SU-DHL-6 (cell line): ENCODE data around the gene CAMK2N2.

Experiments used
- H2AFZ ChIP-seq: fragments of 200-600 bp; sonication (generic); 2 replicates; pipeline ENCODE4 v1.6.1; 2014; ENCODE audit warnings: low read depth, mild to moderate bottlenecking, moderate library complexity, mixed read lengths, antibody characterized with exemption, low read length; ENCODE audit not compliant: severe bottlenecking
- H3F3A ChIP-seq: fragments of 200-600 bp; shearing (Covaris generic); 2 replicates; pipeline ENCODE4 v1.6.0; 2016; ENCODE audit warnings: antibody characterized with exemption, mild to moderate bottlenecking; ENCODE audit not compliant: insufficient read depth
- H3K27ac ChIP-seq: fragments of 200-600 bp; sonication (generic); 2 replicates; pipeline ENCODE4 v1.5.1; 2016; ENCODE audit warnings: low read depth, mild to moderate bottlenecking, low read length, moderate library complexity, mixed read lengths
- H3K27me3 ChIP-seq: fragments of 200-600 bp; sonication (generic), shearing (Covaris generic); 2 replicates; pipeline ENCODE4 v1.6.0; 2014; ENCODE audit warnings: mild to moderate bottlenecking, low read length
- H3K36me3 ChIP-seq: fragments of 200-600 bp; sonication (generic); 2 replicates; pipeline ENCODE4 v1.6.1; 2014; ENCODE audit warnings: mild to moderate bottlenecking, low read length, mixed read lengths
- H3K4me2 ChIP-seq: fragments of 300-600, 200-600 bp; shearing (Covaris generic), sonication (generic); 2 replicates; pipeline ENCODE4 v1.6.0; 2014; ENCODE audit warnings: low read length, low read depth, mild to moderate bottlenecking; ENCODE audit not compliant: poor library complexity, severe bottlenecking
- H3K4me3 ChIP-seq: fragments of 200-600 bp; sonication (generic); 2 replicates; pipeline ENCODE4 v1.5.1; 2014; ENCODE audit warnings: antibody characterized with exemption, low read length, mild to moderate bottlenecking, mixed read lengths; ENCODE audit not compliant: insufficient read depth, poor library complexity, severe bottlenecking
- H3K79me2 ChIP-seq: fragments of 200-600 bp; sonication (generic); 2 replicates; pipeline ENCODE4 v1.6.1; 2014; ENCODE audit warnings: mild to moderate bottlenecking, low read length, moderate library complexity; ENCODE audit not compliant: insufficient read depth
- H3K9ac ChIP-seq: fragments of 200-600 bp; sonication (generic); 2 replicates; pipeline ENCODE4 v1.7.0; 2014; ENCODE audit warnings: mild to moderate bottlenecking, low read length
- H3K9me2 ChIP-seq: fragments of 200-600 bp; sonication (generic); replicated peaks from 2 replicates; pipeline ENCODE4 v1.6.1; 2014; ENCODE audit warnings: low read length; ENCODE audit not compliant: insufficient read depth
- H3K9me3 ChIP-seq: fragments of 200-600 bp; sonication (generic); 2 replicates; pipeline ENCODE4 v1.6.1; 2014; ENCODE audit warnings: low read length, mixed read lengths; ENCODE audit not compliant: insufficient read depth
- H4K20me1 ChIP-seq: fragments of 200-600 bp; sonication (generic); 2 replicates; pipeline ENCODE4 v1.6.1; 2014; ENCODE audit warnings: low read depth, mild to moderate bottlenecking, antibody characterized with exemption, low read length, moderate library complexity, mixed read lengths
- EZH2phosphoT487 ChIP-seq: fragments of 200-600 bp; sonication (generic), shearing (Covaris generic); conservative IDR thresholded peaks from 2 replicates; pipeline ENCODE4 v1.6.1; 2018; ENCODE audit warnings: mild to moderate bottlenecking, antibody characterized with exemption, low read length, moderate library complexity, mixed read lengths
- TF ChIP-seq, protein P1 (sequence below): fragments of 200-600 bp; sonication (generic); IDR thresholded peaks from one replicate; pipeline ENCODE4 v1.5.1; 2017; ENCODE audit warnings: antibody characterized with exemption, mild to moderate bottlenecking, low read length, moderate library complexity; ENCODE audit not compliant: insufficient read depth, poor library complexity, severe bottlenecking

CAMK2N2 gene

DNA sequence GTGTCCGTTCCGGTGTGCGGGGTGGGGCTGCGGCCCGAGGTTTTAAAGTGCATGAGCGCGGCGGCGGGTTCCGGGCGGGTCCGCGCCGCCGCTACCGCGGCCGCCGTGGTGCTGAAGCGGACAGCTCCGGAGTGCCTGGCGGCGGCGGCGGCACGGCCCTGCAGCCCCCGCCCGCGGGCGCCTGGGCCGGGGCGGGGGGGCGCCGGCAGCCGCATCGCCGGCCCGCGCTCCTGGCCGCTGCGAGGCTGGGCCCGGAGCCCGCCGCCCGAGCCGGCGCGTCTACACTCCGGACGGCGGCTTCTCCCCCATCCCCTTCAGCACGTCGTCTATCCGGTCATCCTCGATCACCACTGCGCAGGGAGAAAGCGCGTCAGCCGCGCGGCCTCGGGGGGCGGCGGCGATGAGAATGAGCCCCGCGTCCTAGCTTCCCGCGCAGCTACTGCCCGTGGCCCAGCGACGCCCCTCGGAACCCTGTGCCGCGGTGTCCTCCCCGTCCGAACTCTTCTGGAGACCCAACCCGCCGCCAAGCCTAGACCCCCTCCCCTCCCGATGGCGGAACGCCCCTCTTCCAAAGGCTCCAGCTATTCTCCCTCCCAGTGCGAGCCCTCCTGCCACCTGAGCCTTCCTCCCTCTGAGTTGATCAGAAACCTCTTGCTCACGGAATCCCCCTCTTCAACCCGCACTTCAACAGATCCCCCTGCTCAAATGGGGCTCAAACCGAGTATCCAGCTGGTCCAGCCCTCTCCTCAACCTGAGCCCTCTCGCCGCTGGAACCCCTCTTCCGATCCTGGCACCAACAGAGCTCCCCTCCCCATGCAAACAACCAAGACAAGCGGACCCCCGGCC is 1.3 kb downstream of the CAMK2N2 start:
- Histone ChIP-seq H3K4me2 (peak overlapping the region; percentile 52), H2AFZ (no peak overlapping the region), H3K27me3 (no peaks in the 10 kb centered on the region), H3K4me3 (no peak overlapping the region), H3K27ac (no peak overlapping the region), H4K20me1 (no peaks in the 10 kb centered on the region), H3K79me2 (no peaks in the 10 kb centered on the region), H3K9me2 (no peaks in the 10 kb centered on the region), H3F3A (no peaks in the 10 kb centered on the region; the same call in 1 of the 2 replicates), H3K36me3 (no peaks in the 10 kb centered on the region), H3K9ac (no peak overlapping the region), H3K9me3 (no peaks in the 10 kb centered on the region)
- no peak for TF ChIP-seq EZH2phosphoT487
- TF ChIP-seq, protein P1, sequence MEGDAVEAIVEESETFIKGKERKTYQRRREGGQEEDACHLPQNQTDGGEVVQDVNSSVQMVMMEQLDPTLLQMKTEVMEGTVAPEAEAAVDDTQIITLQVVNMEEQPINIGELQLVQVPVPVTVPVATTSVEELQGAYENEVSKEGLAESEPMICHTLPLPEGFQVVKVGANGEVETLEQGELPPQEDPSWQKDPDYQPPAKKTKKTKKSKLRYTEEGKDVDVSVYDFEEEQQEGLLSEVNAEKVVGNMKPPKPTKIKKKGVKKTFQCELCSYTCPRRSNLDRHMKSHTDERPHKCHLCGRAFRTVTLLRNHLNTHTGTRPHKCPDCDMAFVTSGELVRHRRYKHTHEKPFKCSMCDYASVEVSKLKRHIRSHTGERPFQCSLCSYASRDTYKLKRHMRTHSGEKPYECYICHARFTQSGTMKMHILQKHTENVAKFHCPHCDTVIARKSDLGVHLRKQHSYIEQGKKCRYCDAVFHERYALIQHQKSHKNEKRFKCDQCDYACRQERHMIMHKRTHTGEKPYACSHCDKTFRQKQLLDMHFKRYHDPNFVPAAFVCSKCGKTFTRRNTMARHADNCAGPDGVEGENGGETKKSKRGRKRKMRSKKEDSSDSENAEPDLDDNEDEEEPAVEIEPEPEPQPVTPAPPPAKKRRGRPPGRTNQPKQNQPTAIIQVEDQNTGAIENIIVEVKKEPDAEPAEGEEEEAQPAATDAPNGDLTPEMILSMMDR, result no peak

DNA sequence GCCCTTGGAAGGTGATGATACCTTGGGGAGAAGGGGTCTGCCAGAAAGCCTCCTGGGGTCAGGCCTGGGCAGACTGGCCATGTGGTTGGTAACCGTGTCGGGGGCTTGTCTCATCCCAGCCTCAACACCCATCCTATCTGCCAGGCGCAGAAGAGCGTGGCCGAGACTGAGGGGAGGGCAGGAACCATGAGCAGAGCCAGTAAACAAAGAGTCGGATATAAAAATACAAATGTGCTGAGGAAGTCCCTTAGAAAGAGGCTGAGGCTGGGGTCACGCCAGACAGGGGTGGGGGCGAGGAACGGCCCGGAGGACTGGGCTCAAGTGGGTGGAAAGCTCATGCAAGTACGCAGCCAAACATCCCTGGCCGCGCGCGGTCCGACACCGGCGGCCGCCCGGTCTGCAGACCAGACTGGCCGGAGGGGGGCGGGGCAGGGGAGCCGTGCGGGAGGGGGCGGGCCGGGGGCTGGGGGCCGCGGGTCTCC is 1.9 kb downstream of the CAMK2N2 start:
- H3K9me3 ChIP-seq, result no peaks in the 10 kb centered on the region
- TF ChIP-seq EZH2phosphoT487, result no peak
- TF ChIP-seq, protein P1, result no peak
- no peaks in the 10 kb centered on the region; the same call in 1 of the 2 replicates for H3F3A ChIP-seq
- no peak overlapping the region for H3K4me3 ChIP-seq
- H3K4me2 ChIP-seq, result no peak overlapping the region
- H2AFZ ChIP-seq, result no peak overlapping the region
- H3K9ac ChIP-seq, result no peak overlapping the region
- H3K36me3 ChIP-seq, result no peaks in the 10 kb centered on the region
- H3K9me2 ChIP-seq, result no peaks in the 10 kb centered on the region
- H3K27ac ChIP-seq, result no peak overlapping the region
- no peaks in the 10 kb centered on the region for H4K20me1 ChIP-seq
- no peaks in the 10 kb centered on the region for H3K27me3 ChIP-seq
- H3K79me2 ChIP-seq, result no peaks in the 10 kb centered on the region

DNA sequence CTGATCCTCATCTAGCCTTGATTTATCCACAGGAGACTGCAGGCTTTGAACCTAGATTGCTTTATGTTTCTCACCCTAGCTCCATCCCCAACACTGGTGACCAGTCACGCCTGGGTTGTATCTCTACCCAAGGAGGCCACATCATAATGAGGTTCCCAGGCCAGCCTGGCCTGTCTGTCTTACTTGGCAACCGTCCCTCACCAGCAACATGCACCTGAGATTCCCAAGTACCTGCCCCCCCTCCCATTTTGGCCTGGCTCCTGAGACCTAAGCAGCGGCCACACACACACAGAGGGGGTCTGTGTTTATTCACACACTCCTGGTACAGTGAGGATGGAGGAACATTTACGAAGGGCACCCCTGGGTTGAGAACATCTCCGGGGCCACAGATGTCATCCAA is 2.4 kb downstream of the CAMK2N2 start:
- no peaks in the 10 kb centered on the region for H3K79me2 ChIP-seq
- no peaks in the 10 kb centered on the region; the same call in 1 of the 2 replicates for H3F3A ChIP-seq
- no peaks in the 10 kb centered on the region for H3K36me3 ChIP-seq
- no peak overlapping the region for H3K4me2 ChIP-seq
- no peak for TF ChIP-seq EZH2phosphoT487
- TF ChIP-seq, protein P1, result no peak
- no peak overlapping the region for H3K9ac ChIP-seq
- no peak overlapping the region for H2AFZ ChIP-seq
- no peak overlapping the region for H3K27ac ChIP-seq
- no peaks in the 10 kb centered on the region for H3K9me2 ChIP-seq
- H4K20me1 ChIP-seq, result no peaks in the 10 kb centered on the region
- H3K4me3 ChIP-seq, result no peak overlapping the region
- H3K9me3 ChIP-seq, result no peaks in the 10 kb centered on the region
- H3K27me3 ChIP-seq, result no peaks in the 10 kb centered on the region
